ENCODE results near the gene SIK2. TPM values are rescaled to one million over a fixed set of nuclear protein-coding genes. Genes with fewer than 3 reads are reported as not detected.

The SIK2 gene
- total RNA-seq, 1 experiment from 2014 or later, result 9.0 TPM

- Histone ChIP-seq H4K20me1 (ENCODE audit: low read length) (no peaks in the 10 kb centered on the region), H3K27me3 (ENCODE audit: low read length) (no peaks in the 10 kb centered on the region), H3K4me1 (ENCODE audit: insufficient read depth, low read length) (peaks cover 21% of the 10 kb centered on the region), H3K9me2 (replicated peaks; ENCODE audit: low read length) (no peaks in the 10 kb centered on the region), H3K36me3 (ENCODE audit: low read depth, low read length) (peaks cover 31% of the 10 kb centered on the region), H3K9ac (ENCODE audit: low read length) (no peak overlapping the region), H3K27ac (ENCODE audit: low read length) (no peak overlapping the region), H3K4me2 (ENCODE audit: low read length) (no peak overlapping the region), H2AFZ (ENCODE audit: low read length) (no peak overlapping the region), H3K4me3 (ENCODE audit: low read length) (no peak overlapping the region), H3F3A (ENCODE audit: low read length, unreplicated experiment) (peaks cover 11% of the 10 kb centered on the region), H3K9me3 (ENCODE audit: low read length) (no peaks in the 10 kb centered on the region), H3K79me2 (ENCODE audit: low read length) (no peaks in the 10 kb centered on the region)
- intact Hi-C loops (cut with micrococcal nuclease), result no loop called here
- ChIA-PET CTCF (no interaction called here), POLR2A (ENCODE audit: unreplicated experiment) (no interaction called here)
- DNase-seq (no peak), ATAC-seq (no peak)
- TF ChIP-seq EZH2 (IDR thresholded peaks at IDR 0.05; ENCODE audit: low read length, unreplicated experiment) (no peak), CTCF (conservative IDR thresholded peaks at IDR 0.05; ENCODE audit: low read depth, low read length) (no peak), EZH2phosphoT487 (IDR thresholded peaks at IDR 0.05; ENCODE audit: borderline replicate concordance, low read length) (no peak)
- no TSS peak for BruUV-seq (replicated peaks)
Observed at GRCh38 chr11:111720801-111721494, 118.7 kb downstream of the SIK2 start.

- Histone ChIP-seq H3K79me2 (ENCODE audit: low read length) (no peaks in the 10 kb centered on the region), H3K9me2 (replicated peaks; ENCODE audit: low read length) (no peaks in the 10 kb centered on the region), H3K4me1 (ENCODE audit: insufficient read depth, low read length) (peaks cover 21% of the 10 kb centered on the region), H3K4me3 (ENCODE audit: low read length) (no peak overlapping the region), H3K9me3 (ENCODE audit: low read length) (no peaks in the 10 kb centered on the region), H3K4me2 (ENCODE audit: low read length) (no peak overlapping the region), H3K9ac (ENCODE audit: low read length) (no peak overlapping the region), H3K27ac (ENCODE audit: low read length) (no peak overlapping the region), H4K20me1 (ENCODE audit: low read length) (no peaks in the 10 kb centered on the region), H2AFZ (ENCODE audit: low read length) (no peak overlapping the region), H3K36me3 (ENCODE audit: low read depth, low read length) (peaks cover 31% of the 10 kb centered on the region), H3F3A (ENCODE audit: low read length, unreplicated experiment) (peaks cover 11% of the 10 kb centered on the region), H3K27me3 (ENCODE audit: low read length) (no peaks in the 10 kb centered on the region)
- no TSS peak for BruUV-seq (replicated peaks)
- DNase-seq, result no peak
- CTCF ChIA-PET, result no interaction called here
- TF ChIP-seq CTCF (conservative IDR thresholded peaks at IDR 0.05; ENCODE audit: low read depth, low read length), result no peak
- no peak for TF ChIP-seq EZH2 (IDR thresholded peaks at IDR 0.05; ENCODE audit: low read length, unreplicated experiment)
- no peak for TF ChIP-seq EZH2phosphoT487 (IDR thresholded peaks at IDR 0.05; ENCODE audit: borderline replicate concordance, low read length)
- intact Hi-C loops (cut with micrococcal nuclease), result no loop called here
- POLR2A ChIA-PET (ENCODE audit: unreplicated experiment), result no interaction called here
- ATAC-seq, result no peak
Observed at GRCh38 chr11:111722501-111722900, 120.3 kb downstream of the SIK2 start.

GRCh38 chr11:111723595-111723994 lies 121.3 kb downstream of the SIK2 start:
- Histone ChIP-seq H3K4me3 (ENCODE audit: low read length) (no peak overlapping the region), H3K27me3 (ENCODE audit: low read length) (no peaks in the 10 kb centered on the region), H3K4me1 (ENCODE audit: insufficient read depth, low read length) (peaks cover 11% of the 10 kb centered on the region), H4K20me1 (ENCODE audit: low read length) (no peaks in the 10 kb centered on the region), H3K36me3 (ENCODE audit: low read depth, low read length) (peaks cover 31% of the 10 kb centered on the region), H3F3A (ENCODE audit: low read length, unreplicated experiment) (peaks cover 3% of the 10 kb centered on the region), H3K9me3 (ENCODE audit: low read length) (no peaks in the 10 kb centered on the region), H3K79me2 (ENCODE audit: low read length) (no peaks in the 10 kb centered on the region), H3K9ac (ENCODE audit: low read length) (no peak overlapping the region), H2AFZ (ENCODE audit: low read length) (no peak overlapping the region), H3K9me2 (replicated peaks; ENCODE audit: low read length) (no peaks in the 10 kb centered on the region), H3K4me2 (ENCODE audit: low read length) (no peak overlapping the region), H3K27ac (ENCODE audit: low read length) (no peak overlapping the region)
- ChIA-PET CTCF (no interaction called here), POLR2A (ENCODE audit: unreplicated experiment) (interaction anchor here (0.7 kb wide), 1 partner anchor 9 kb away, joined by 4 read pairs; no protein-coding TSS in a partner anchor)
- BruUV-seq (replicated peaks), result no TSS peak
- no peak for TF ChIP-seq CTCF (conservative IDR thresholded peaks at IDR 0.05; ENCODE audit: low read depth, low read length)
- no peak for TF ChIP-seq EZH2phosphoT487 (IDR thresholded peaks at IDR 0.05; ENCODE audit: borderline replicate concordance, low read length)
- TF ChIP-seq EZH2 (IDR thresholded peaks at IDR 0.05; ENCODE audit: low read length, unreplicated experiment), result no peak
- ATAC-seq (no peak), DNase-seq (no peak)
- intact Hi-C loops (cut with micrococcal nuclease), result no loop called here

Data from PC-3 (cell line).